ENCODE data around the gene TMEM223. TPM values are rescaled to one million over a fixed set of nuclear protein-coding genes. Genes with fewer than 3 reads are reported as not detected.

Gene TMEM223
- total RNA-seq, 2 donors from 2014 or later, result 15.8 to 26.0 TPM

DNA sequence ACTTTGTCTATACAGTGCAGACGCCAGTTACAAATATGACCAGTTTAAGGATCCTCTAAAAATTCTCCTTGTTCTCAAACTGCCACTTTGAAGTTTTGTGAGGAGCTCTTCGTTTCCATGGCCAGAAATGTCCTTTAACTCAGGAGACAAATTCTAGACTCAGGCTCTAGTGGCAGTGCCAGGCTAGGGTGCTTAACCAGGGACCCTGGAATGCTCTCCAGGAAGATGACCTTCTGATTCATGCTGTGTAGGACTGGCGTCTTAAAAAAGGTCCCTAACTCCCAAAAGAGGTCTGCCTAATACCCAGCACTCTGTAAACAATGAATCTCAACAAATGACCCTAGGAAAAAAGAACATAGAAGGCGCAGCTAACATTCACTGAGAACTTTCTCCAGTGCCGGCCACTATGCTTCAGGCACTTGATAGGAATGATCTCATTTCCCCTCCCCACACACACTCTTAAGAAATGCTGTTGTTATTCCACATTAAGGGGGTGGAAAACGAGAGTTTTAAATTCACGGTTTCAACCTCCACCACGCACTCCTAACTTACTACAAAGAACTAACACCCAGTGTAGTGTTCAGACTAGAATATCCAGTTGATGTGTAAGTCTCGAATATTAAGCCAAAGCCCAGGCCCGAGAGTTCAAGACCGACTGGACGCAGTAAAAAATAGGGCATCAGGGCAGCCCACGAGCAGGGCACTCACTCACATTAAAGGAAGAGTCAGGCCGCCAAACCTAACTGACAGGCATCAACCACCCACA lies 12.7 kb upstream of the TMEM223 start:
- no peak for DNase-seq
- H3K4me1 ChIP-seq, result peaks cover 12% of the 10 kb centered on the region
- H3K27me3 ChIP-seq, result no peaks in the 10 kb centered on the region
- intact Hi-C loops (cut with DNase I), result no loop called here
- H3K27ac ChIP-seq, result peak overlapping the region; percentile 90
- TF ChIP-seq, protein P1, sequence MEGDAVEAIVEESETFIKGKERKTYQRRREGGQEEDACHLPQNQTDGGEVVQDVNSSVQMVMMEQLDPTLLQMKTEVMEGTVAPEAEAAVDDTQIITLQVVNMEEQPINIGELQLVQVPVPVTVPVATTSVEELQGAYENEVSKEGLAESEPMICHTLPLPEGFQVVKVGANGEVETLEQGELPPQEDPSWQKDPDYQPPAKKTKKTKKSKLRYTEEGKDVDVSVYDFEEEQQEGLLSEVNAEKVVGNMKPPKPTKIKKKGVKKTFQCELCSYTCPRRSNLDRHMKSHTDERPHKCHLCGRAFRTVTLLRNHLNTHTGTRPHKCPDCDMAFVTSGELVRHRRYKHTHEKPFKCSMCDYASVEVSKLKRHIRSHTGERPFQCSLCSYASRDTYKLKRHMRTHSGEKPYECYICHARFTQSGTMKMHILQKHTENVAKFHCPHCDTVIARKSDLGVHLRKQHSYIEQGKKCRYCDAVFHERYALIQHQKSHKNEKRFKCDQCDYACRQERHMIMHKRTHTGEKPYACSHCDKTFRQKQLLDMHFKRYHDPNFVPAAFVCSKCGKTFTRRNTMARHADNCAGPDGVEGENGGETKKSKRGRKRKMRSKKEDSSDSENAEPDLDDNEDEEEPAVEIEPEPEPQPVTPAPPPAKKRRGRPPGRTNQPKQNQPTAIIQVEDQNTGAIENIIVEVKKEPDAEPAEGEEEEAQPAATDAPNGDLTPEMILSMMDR (IDR thresholded peaks at IDR 0.05), result no peak
- H3K4me3 ChIP-seq, result peak overlapping the region; percentile 93
- peak overlapping the region; percentile 65 to 94 for H3K9ac ChIP-seq (ENCODE audit: low read depth in 2 of 2, low read length in 2 of 2)
- peaks cover 12% of the 10 kb centered on the region for H3K36me3 ChIP-seq
- H3K9me3 ChIP-seq, result no peaks in the 10 kb centered on the region

GRCh38 chr11:62801071-62801470 lies 9.3 kb upstream of the TMEM223 start:
- no peak overlapping the region for H3K4me3 ChIP-seq
- H3K27ac ChIP-seq, result no peak overlapping the region
- no peaks in the 10 kb centered on the region for H3K27me3 ChIP-seq
- peaks cover 18% of the 10 kb centered on the region for H3K36me3 ChIP-seq
- no peak overlapping the region for H3K9ac ChIP-seq (ENCODE audit: low read depth in 2 of 2, low read length in 2 of 2)
- no peak for DNase-seq
- H3K4me1 ChIP-seq, result peaks cover 12% of the 10 kb centered on the region
- intact Hi-C loops (cut with DNase I), result no loop called here
- no peaks in the 10 kb centered on the region for H3K9me3 ChIP-seq
- TF ChIP-seq, protein P1 (IDR thresholded peaks at IDR 0.05), result no peak

DNA sequence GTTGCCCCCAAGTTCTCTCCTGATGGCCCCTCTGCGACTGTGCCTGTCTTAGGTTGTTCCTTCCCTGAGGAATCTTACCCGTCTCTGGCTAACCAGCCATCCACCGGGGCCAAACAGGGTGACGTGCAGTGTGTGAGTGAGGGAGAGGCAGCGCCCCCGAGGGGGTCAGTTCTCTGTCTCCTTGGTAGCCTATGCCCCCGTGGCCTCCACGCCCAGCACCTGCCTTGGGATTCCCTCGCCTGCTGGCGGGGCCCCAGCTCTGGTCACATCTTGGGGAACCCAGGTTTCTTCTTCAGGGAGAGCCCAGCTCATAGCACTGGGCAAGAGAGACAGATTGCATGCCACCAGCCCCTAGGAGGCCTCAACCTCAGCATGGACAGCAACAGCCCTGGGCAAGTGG lies 7.7 kb upstream of the TMEM223 start:
- intact Hi-C loops (cut with DNase I), result no loop called here
- TF ChIP-seq, protein P1 (IDR thresholded peaks at IDR 0.05), result no peak
- peaks cover 11% of the 10 kb centered on the region for H3K4me1 ChIP-seq
- no peaks in the 10 kb centered on the region for H3K27me3 ChIP-seq
- peaks cover 25% of the 10 kb centered on the region for H3K36me3 ChIP-seq
- no peak overlapping the region for H3K4me3 ChIP-seq
- H3K9me3 ChIP-seq, result no peaks in the 10 kb centered on the region
- DNase-seq, result no peak
- no peak overlapping the region for H3K9ac ChIP-seq (ENCODE audit: low read depth in 2 of 2, low read length in 2 of 2)
- H3K27ac ChIP-seq, result no peak overlapping the region

DNA sequence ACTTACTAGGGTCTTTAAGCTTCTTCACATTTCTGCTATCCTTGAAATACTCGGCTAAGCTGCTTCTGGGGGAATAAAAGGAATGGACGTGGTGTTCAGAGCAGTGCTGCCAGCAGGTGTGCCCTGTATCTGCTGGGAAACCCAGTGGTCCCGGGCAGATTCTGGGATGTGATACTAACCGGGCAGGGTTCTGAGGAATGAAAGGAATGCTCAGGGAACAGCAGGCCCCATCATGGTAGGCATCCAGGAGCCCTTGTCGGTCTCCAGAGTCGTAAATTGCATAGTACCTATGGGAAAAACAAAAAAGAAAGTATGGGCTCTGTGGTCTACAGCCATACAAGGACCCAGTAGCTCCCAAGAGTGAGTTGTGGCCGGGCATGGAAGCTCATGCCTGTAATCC lies 4.5 kb upstream of the TMEM223 start:
- TF ChIP-seq, protein P1 (IDR thresholded peaks at IDR 0.05), result no peak
- Histone ChIP-seq H3K9me3 (no peaks in the 10 kb centered on the region), H3K36me3 (peaks cover 31% of the 10 kb centered on the region), H3K27me3 (no peaks in the 10 kb centered on the region), H3K9ac (ENCODE audit: low read depth in 2 of 2, low read length in 2 of 2) (no peak overlapping the region), H3K4me3 (no peak overlapping the region), H3K27ac (no peak overlapping the region), H3K4me1 (peaks cover 5% of the 10 kb centered on the region)
- intact Hi-C loops (cut with DNase I), result no loop called here
- DNase-seq, result no peak

GRCh38 chr11:62794201-62794775 lies 2.5 kb upstream of the TMEM223 start:
- H3K9me3 ChIP-seq, result no peaks in the 10 kb centered on the region
- no peak overlapping the region for H3K4me3 ChIP-seq
- TF ChIP-seq, protein P1 (IDR thresholded peaks at IDR 0.05), result no peak
- H3K36me3 ChIP-seq, result peaks cover 26% of the 10 kb centered on the region
- H3K9ac ChIP-seq (ENCODE audit: low read depth in 2 of 2, low read length in 2 of 2), result no peak overlapping the region
- H3K4me1 ChIP-seq, result peaks cover 5% of the 10 kb centered on the region
- no peaks in the 10 kb centered on the region for H3K27me3 ChIP-seq
- H3K27ac ChIP-seq, result no peak overlapping the region
- intact Hi-C loops (cut with DNase I), result no loop called here
- DNase-seq, result no peak

Measured in colonic mucosa (tissue), 4 donors.